Gastrocnemius medialis (tissue), 4 donors: ENCODE data around the gene ARHGAP23.
"Not testable (repeated sequence)": the region's sequence is repeated elsewhere in the genome, so short reads cannot be mapped to it uniquely, and the experiment has no call there.

Experiments used
- CTCF ChIP-seq, 5 experiments: fragments of 450-650 bp in 3 of 5; fragments of 200-600 bp in 2 of 5; sonication (generic) in 2 of 5; IDR thresholded peaks in 4 of 5; conservative IDR thresholded peaks in 1 of 5; 1 replicate in 4 of 5; 2 replicates in 1 of 5; pipeline ENCODE4 v1.5.1; 2016 to 2019; ENCODE audit warnings: antibody characterized with exemption in 5 of 5, mild to moderate bottlenecking in 3 of 5, moderate library complexity in 3 of 5
- POLR2A ChIP-seq, 2 donors: fragments of 450-650 bp; IDR thresholded peaks; one replicate each; pipeline ENCODE4 v1.6.1; 2017; ENCODE audit warnings: antibody characterized with exemption in 2 of 2, mild to moderate bottlenecking in 2 of 2, moderate library complexity in 2 of 2

- not testable (repeated sequence) for TF ChIP-seq CTCF (IDR thresholded peaks at IDR 0.05 in 4 of 5, conservative IDR thresholded peaks at IDR 0.05 in 1 of 5); POLR2A (IDR thresholded peaks at IDR 0.05)
These were observed 61.5 kb downstream of the ARHGAP23 start for GRCh38 chr17:38489774-38490173.
